Urothelium cell line (cell line): ENCODE data around the gene FLT1.

Experiments
- DNase-seq: peaks from one replicate; pipeline ENCODE4 v3.0.0; 2011; ENCODE audit warnings: low spot score, mixed read lengths
- FAIRE-seq: peaks from 2 replicates; lab custom pipeline; 2011; peaks lifted over from hg19 to GRCh38; lab: Jason Lieb, UNC

Gene FLT1

GRCh38 chr13:28349907-28350654, 144.8 kb downstream of the FLT1 start:
- no peak for FAIRE-seq
- no peak for DNase-seq

- DNase-seq (no peak), FAIRE-seq (no peak)
Measured at GRCh38 chr13:28349371-28349770, 145.6 kb downstream of the FLT1 start.

- FAIRE-seq, result no peak
- DNase-seq, result no peak
Measured at GRCh38 chr13:28347456-28348371, 147.2 kb downstream of the FLT1 start.

- FAIRE-seq (no peak), DNase-seq (no peak)
Measured at GRCh38 chr13:28346154-28346553, 148.8 kb downstream of the FLT1 start.

- DNase-seq (no peak), FAIRE-seq (no peak)
Measured at GRCh38 chr13:28344163-28344562, 150.8 kb downstream of the FLT1 start.

- FAIRE-seq, result no peak
- no peak for DNase-seq
Measured at GRCh38 chr13:28342251-28342650, 152.7 kb downstream of the FLT1 start.

GRCh38 chr13:28340272-28340793, 154.6 kb downstream of the FLT1 start:
- DNase-seq (peak; percentile 21), FAIRE-seq (no peak)

- FAIRE-seq, result no peak
Measured at GRCh38 chr13:28339419-28339818, 155.5 kb downstream of the FLT1 start.

GRCh38 chr13:28338742-28339141, 156.2 kb downstream of the FLT1 start:
- FAIRE-seq, result no peak

More at GRCh38 chr13:28339419-28339818, 155.5 kb downstream of the FLT1 start:
- DNase-seq, result no peak

GRCh38 chr13:28338006-28338574, 156.8 kb downstream of the FLT1 start:
- FAIRE-seq (no peak), DNase-seq (no peak)

More at GRCh38 chr13:28338742-28339141, 156.2 kb downstream of the FLT1 start:
- DNase-seq, result no peak

- FAIRE-seq (no peak), DNase-seq (peak; percentile 27)
Measured at GRCh38 chr13:28337166-28338005, 157.5 kb downstream of the FLT1 start.

- FAIRE-seq, result no peak
- DNase-seq, result no peak
Measured at GRCh38 chr13:28336193-28336657, 158.7 kb downstream of the FLT1 start.

GRCh38 chr13:28333204-28333881, 161.6 kb downstream of the FLT1 start:
- FAIRE-seq (no peak), DNase-seq (no peak)

- DNase-seq (no peak), FAIRE-seq (no peak)
Measured at GRCh38 chr13:28329395-28330158, 165.4 kb downstream of the FLT1 start.

GRCh38 chr13:28328271-28328607, 166.7 kb downstream of the FLT1 start:
- DNase-seq, result no peak
- FAIRE-seq, result no peak

- no peak for FAIRE-seq
- no peak for DNase-seq
Measured at GRCh38 chr13:28327373-28328270, 167.3 kb downstream of the FLT1 start.

GRCh38 chr13:28326056-28326455, 168.9 kb downstream of the FLT1 start:
- DNase-seq (no peak), FAIRE-seq (no peak)

GRCh38 chr13:28325022-28325421, 169.9 kb downstream of the FLT1 start:
- DNase-seq (no peak), FAIRE-seq (no peak)
